Ramos (cell line): Measurements from ENCODE around the gene BRPF3.

Experiments
- in situ Hi-C: fragments of 300-500 bp; cut with MboI; formaldehyde crosslinking; loops from one replicate; pipeline ENCODE4 v1.14.3; 2022; ENCODE audit warnings: low sequenced_read_pairs; ENCODE audit not compliant: unreplicated experiment

The BRPF3 gene

DNA sequence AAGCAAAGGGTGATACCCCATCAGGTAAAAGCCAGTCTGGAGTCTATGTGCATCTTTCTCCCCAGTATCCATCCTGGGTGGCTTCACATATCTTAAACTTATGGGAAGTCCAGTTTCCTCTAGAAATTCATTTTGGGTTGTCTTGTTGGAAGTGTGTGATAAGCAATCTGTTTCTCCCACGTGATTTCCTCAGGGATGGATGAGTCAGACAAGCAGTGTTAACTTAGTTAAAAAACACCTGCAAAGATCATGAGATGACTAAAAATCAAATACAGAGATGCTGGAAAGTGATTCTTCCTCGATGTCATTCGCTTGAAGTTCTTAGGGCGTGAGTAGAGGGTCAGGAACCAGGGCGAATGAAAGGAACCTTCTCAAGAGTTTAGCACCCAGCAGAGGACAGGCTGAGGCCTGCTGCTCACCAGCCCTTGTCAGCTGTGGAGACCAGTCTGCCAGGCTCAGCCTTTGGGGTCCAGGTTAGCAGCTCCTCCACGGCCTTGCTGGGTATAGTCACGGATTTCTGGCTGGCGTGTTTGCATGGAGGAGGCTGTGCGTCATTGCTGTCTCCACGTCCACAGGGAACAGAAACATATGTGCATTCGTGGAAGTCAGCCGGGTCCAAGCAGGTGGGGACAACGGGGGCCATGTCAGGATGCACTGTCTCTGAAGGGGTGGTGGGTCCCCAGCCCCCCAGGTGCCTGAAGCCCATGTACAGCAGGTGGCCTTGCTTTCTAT, 70.5 kb downstream of the BRPF3 start:
- in situ Hi-C loops = no loop called here

DNA sequence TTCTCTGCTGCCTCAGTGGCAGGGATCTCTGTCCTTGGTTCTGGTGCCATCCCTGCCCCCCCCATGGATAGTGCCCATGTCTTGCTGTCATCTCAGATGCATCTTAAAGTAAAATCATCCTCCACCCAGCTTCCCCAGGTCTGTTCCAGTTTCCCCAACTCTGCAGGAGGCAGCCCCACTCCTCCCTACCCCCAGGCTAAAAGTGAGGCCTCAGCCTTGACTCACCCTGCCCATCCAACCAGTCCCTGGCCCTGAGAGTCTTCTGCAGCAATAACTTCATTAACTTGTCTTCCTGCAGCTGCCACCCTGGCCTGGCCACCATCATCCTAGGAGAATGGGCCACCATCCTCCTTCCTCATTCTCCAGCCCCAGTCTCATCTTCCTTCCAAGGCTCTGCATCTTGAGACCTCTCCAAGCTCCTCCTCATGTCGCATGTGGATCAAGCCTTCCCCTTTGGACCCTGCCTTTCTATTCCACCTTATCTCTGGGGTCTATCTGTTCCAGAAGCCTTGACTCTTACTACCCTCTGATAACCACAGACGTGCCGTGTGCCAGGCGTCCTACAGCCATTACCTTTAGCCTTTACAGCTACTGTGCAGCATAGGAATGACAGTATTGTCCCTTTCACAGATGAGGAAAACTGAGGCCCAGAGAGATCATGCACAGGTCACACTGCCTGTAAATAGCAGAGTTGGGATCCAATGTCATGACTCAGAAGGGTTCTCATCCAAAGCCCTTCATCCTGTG, 71.4 kb downstream of the BRPF3 start:
- in situ Hi-C loops = no loop called here

DNA sequence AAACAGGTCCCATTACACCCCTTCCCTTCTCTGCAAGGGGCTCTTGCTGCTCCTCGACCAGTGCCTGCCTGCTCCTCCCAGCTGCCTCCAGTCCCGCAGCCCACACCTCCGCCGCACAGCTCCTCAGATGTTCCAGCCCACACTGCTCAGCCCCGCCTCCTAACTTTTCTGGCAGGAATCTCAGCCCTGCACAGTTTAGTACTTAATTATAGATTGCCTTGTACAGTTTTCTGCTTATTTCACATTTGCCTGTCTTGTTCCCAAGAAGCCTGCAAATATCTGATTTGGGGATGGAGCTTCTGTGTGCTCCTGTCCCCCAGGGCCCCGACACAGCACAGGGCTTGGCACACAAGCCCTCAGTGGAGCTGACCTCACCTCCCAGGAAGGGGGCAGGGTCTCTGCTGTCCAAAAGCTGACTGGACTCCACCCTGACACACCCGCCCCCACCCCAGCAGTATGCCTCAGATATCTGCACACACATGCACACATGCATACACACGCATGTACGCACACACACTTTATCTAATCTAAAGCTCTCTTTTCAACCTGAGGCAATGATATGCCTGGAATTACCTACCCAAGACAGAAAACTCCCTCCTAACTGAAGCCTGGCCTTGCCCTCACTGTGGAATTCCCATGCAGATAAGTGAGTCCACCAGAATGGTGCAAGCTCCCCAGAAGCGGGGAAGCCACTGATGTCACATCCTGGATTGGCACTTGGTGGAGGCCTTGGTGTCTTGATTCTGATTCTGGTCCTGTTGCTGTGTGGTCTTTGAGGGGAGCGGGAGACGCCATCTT, 72.1 kb downstream of the BRPF3 start:
- in situ Hi-C loops = no loop called here

DNA sequence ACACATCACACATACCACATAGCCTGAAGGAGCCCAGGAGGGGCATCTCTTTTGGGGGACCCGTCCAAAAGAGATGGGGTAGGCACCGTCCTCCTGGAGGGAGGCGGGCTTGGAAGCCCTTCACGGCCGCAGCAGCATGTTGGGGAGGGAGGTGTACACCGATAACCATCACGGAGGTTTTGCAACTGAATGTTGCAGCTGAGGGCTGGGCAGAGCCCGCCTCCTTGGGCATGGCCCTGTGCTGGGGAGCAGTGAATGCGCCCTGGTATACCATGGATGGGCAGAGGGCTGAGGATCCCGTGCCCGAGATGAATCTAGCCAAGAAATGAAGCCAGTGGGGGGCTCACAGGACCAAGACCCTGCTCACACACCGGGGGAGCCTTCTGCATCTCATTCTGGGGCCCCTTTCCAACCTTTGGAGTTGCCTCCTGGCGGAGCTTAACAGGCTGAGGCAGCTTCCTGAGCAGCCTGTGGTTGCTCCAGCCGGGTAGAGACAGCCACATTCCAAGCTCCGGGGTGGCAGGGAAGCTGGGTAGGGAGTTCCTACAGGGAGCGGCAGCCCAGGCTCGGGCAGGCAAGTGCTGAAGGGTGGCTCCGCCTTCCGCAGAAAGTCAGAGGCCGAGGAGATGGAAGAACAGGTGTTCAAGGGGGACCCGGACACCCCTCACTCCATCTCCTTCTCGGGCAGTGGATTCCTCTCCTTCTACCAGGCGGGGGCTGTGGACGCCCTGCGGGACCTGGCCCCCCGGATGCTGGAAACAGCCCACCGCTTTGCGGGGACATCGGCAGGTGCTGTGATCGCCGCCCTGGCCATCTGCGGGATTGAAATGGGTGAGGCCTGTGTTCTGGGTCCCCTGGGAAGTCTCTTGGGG, 73.5 kb downstream of the BRPF3 start, which contains the start of gene PNPLA1:
PNPLA1 (plus strand) TSS at position 227 of the 872 bp plus-strand sequence; CDS start at position 627, 400 bp downstream.
- in situ Hi-C loops = no loop called here

- in situ Hi-C loops = no loop called here
Observed at GRCh38 chr6:36272234-36272633, 75.7 kb downstream of the BRPF3 start.

DNA sequence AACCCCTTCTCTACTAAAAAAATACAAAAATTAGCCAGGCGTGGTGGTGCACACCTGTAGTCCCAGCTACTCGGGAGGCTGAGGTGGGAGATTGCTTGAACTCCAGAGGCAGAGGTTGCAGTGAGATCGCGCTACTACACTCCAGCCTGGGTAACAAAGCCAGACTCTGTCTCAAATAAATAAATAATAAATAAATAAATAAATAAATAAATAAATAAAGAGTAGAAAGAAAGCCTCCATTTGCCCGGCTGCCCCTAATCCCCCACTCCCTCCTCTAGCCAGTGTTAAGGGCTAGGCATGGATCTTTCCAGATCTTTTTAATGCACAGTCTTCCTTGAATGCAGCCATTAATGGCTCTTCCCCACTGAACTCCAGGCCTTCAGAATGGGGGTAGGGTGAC, 76.5 kb downstream of the BRPF3 start:
- in situ Hi-C loops = no loop called here

DNA sequence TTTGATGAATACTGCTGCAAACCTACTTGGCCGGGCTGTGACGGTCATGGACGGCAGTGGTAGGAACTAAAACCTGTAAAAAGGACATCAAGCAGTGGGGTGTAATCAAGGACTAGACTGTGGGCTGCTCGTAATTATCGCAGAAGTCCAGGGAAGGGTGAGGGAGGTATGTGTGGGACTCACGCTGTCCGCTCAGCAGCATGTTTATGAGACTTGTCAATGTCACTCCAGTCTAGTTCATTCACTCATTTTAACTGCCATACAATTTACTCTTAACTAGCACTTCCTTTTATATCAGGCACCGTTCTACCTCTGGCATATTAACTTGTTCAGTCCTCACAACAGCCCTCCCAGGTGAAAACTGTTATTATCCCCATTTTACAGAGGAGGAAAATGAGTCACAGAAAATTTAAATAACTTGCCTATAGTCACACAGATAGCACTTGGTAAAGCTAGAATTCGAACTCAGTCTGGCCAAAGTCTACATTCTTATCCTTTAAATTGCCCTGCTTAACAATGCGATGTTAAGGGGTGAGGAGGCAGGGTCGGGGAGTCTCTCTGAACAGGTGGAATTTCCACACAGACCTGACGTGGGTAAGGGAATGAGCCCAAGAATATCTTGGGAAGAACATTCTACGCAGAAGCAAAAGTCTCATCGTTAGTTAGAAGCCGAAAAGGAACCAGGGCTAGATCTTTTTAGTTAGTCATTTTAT, 77.4 kb downstream of the BRPF3 start:
- in situ Hi-C loops = no loop called here

DNA sequence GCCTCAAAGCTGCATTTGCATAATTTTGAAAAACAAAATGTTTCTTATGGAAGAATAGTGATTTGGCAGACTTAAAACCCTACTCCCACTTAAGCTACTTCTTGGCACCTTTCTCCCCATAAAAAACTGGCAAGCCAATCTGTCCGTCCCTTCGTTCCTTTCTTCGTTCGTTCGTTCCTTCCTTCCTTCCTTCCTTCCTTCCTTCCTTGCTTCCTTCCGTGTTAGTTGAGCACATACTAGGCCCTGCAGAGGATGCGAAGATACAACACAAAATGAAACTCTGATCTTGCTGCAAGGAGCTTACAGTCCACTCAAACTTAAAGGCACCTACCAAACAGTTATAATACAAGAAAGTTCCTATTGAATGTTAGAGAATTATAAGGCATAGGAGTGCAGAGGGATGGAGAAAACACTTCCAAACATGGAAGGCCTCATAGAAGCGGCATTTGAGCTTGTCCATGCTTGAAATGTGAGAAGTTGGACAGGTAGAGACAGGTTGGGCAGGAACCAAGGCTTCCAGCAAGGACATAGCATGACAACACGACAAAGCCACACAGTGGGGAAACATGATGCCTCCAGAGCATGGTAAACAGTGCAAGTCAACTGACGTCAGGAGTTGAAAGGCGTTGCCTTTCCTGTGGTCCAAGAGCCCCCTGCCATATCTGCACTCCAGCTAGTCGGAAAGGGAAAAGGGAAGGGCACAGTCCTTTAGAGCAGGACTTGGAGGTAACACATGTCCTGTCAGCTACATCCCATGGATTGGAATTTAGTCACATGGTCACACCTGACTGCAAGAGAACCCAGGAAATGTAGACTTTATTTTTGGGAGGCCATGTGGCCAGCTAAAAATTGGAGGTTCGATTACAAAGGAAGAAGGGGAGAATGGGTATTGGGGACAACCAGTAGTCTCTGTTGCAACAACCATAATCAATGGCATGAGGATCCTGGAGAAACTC, 80.3 kb downstream of the BRPF3 start:
- in situ Hi-C loops = no loop called here

DNA sequence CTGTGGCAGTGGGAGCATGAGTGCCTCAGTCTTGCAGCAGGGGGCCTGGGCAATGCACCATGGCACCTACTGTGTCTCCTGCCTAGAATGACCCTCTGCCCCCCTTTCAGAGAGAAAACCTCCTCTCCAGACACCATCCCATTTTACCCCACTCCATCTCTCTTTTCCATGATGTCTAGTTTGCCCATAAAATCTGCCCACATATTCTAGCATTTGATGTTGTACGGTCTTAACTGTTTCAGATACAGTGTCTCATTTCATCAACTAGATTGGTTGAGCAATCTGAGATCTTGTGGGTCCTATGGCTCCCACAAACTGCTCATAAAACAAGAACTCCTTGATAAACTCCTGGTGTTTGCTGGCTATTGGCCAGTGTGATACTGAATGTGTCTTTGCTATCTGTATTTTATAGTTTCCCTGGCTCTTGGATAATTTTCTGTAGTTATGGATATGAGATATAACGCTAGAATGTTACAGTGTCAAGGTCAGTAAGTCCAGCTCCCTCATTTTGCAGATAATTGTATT, 81.5 kb downstream of the BRPF3 start:
- in situ Hi-C loops = no loop called here

GRCh38 chr6:36280467-36280866, 83.9 kb downstream of the BRPF3 start:
- in situ Hi-C loops = no loop called here

DNA sequence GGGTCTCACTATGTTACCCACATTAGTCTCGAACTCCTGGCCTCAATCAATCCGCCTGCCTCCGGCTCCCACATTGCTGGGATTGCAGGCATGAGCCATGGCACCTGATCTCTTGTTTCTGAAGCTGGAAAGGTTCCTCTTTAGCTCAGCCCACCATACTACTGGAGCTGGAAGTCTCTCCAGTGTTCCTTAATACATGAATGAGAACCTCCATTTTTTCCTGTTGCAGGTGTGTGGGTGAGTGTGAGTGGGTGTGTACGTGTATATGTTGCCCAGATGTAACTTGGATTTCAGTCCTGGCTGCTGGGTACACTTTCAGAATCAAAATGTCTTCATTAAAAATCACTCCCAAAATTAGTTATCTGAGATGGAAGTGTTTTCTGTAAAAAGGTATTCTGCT, 84.4 kb downstream of the BRPF3 start:
- in situ Hi-C loops = no loop called here
